HepG2 (cell line): Measurements from ENCODE around the gene DAG1. TPM values are rescaled to one million over a fixed set of nuclear protein-coding genes. Genes with fewer than 3 reads are reported as not detected.

Experiments used
- ATAC-seq: fragments of 200-7000 bp; cut with Tn5 transposase; 3 replicates; pipeline ENCODE4 v1.9.1; 2020; ENCODE audit warnings: mild to moderate bottlenecking, moderate library complexity
- BruUV-seq: library from RNA; stranded (reverse); fragments of 400-500 nt; replicated peaks from 2 replicates; lab custom pipeline; 2021; lab: Mats Ljungman, UMichigan
- CTCF ChIA-PET: fragments of 300-600 bp; formaldehyde crosslinking; extraction: SDS; loops from one replicate; lab custom pipeline; 2021; ENCODE audit warnings: low total read pairs, inconsistent platforms, low intra/inter-chr PET ratio; lab: Yijun Ruan, JAX
- POLR2A ChIA-PET: fragments of 350-600 bp; sonication (Branson Sonifier 250); formaldehyde crosslinking; loops from one replicate; lab custom pipeline; 2020; ENCODE audit warnings: antibody characterized with exemption, inconsistent platforms; lab: Yijun Ruan, JAX
- DNase-seq: peaks from one replicate; pipeline ENCODE4 v3.0.0-alpha.2; 2015; ENCODE audit warnings: low spot score
- FAIRE-seq: peaks from 3 replicates; lab custom pipeline; 2011; peaks lifted over from hg19 to GRCh38; lab: Jason Lieb, UNC
- H2AFZ ChIP-seq: one replicate; pipeline ENCODE4 v1.6.1; 2011; ENCODE audit warnings: low read length, inconsistent platforms
- H3K27ac ChIP-seq: fragments of 300-600 bp; 3 replicates; pipeline ENCODE4 v1.8.0; 2011; ENCODE audit warnings: mixed run types, mild to moderate bottlenecking, mixed read lengths, low read length, inconsistent platforms; ENCODE audit not compliant: insufficient read depth; ENCODE audit errors: extremely low read length
- H3K27me3 ChIP-seq, 2 experiments: fragments of 200-600 bp in 1 of 2; 2 replicates in 1 of 2; 3 replicates in 1 of 2; pipeline versions ENCODE4 v1.6.0 to v1.8.0; 2011; ENCODE audit warnings: low read length in 2 of 2, mild to moderate bottlenecking in 2 of 2, moderate library complexity in 2 of 2, inconsistent platforms in 1 of 2; ENCODE audit not compliant: insufficient read depth in 2 of 2, control insufficient read depth in 1 of 2
- H3K36me3 ChIP-seq, 2 experiments: fragments of 200-600 bp in 1 of 2; replicated peaks in 1 of 2; 2 replicates in 1 of 2; 3 replicates in 1 of 2; pipeline versions ENCODE4 v1.5.1 to v1.8.0; 2011; ENCODE audit warnings: low read length in 2 of 2, inconsistent platforms in 1 of 2; ENCODE audit not compliant: insufficient read depth in 2 of 2, control insufficient read depth in 1 of 2
- H3K4me1 ChIP-seq: 2 replicates; pipeline ENCODE4 v1.5.1; 2012; ENCODE audit warnings: low read length, inconsistent platforms; ENCODE audit not compliant: insufficient read depth
- H3K4me2 ChIP-seq: 2 replicates; pipeline ENCODE4 v1.6.0; 2011; ENCODE audit warnings: low read depth, low read length, inconsistent platforms
- H3K4me3 ChIP-seq, 3 experiments: fragments of 200-600 bp in 1 of 3; sonication (generic), shearing (Covaris generic) in 1 of 3; replicated peaks in 1 of 3; 2 replicates each; pipeline ENCODE4 v1.5.1; 2011 to 2016; ENCODE audit warnings: low read length in 3 of 3, inconsistent platforms in 2 of 3, low read depth in 2 of 3, mild to moderate bottlenecking in 2 of 3, control low read depth in 1 of 3, mixed read lengths in 1 of 3; ENCODE audit not compliant: insufficient read depth in 1 of 3
- H3K79me2 ChIP-seq: one replicate; pipeline ENCODE4 v1.6.1; 2011; ENCODE audit warnings: low read length, inconsistent platforms; ENCODE audit not compliant: insufficient read depth
- H3K9ac ChIP-seq: 2 replicates; pipeline ENCODE4 v1.6.0; 2011; ENCODE audit warnings: mild to moderate bottlenecking, low read depth, low read length, inconsistent platforms; ENCODE audit not compliant: insufficient read depth
- H3K9me3 ChIP-seq: 2 replicates; pipeline ENCODE4 v1.5.1; 2012; ENCODE audit warnings: mild to moderate bottlenecking, low read length
- H4K20me1 ChIP-seq: 2 replicates; pipeline ENCODE4 v1.6.0; 2011; ENCODE audit warnings: inconsistent platforms, mild to moderate bottlenecking, low read length, moderate library complexity; ENCODE audit not compliant: insufficient read depth
- ADNP ChIP-seq: sonication (generic); formaldehyde crosslinking; IDR thresholded peaks from 2 replicates; pipeline ENCODE4 v1.4.0; 2020; ENCODE audit warnings: missing genetic modification reagents
- DMAP1 ChIP-seq: IDR thresholded peaks from 2 replicates; pipeline ENCODE4 v1.6.1; 2016
- FOXA3 ChIP-seq: IDR thresholded peaks from 2 replicates; pipeline ENCODE4 v1.6.1; 2016; ENCODE audit warnings: missing genetic modification reagents, missing compliant biosample characterization
- FOXC1 ChIP-seq: sonication (generic); formaldehyde crosslinking; IDR thresholded peaks from 2 replicates; pipeline ENCODE4 v1.8.0; 2022; ENCODE audit warnings: mild to moderate bottlenecking, missing genetic modification reagents, borderline replicate concordance
- PAF1 ChIP-seq: IDR thresholded peaks from 2 replicates; pipeline ENCODE4 v1.6.1; 2016; ENCODE audit warnings: missing genetic modification reagents, missing compliant biosample characterization
- RELA ChIP-seq: sonication (generic); formaldehyde crosslinking; IDR thresholded peaks from 2 replicates; pipeline ENCODE4 v1.4.0; 2020; ENCODE audit warnings: missing genetic modification reagents
- SCMH1 ChIP-seq: sonication (generic); formaldehyde crosslinking; IDR thresholded peaks from 2 replicates; pipeline ENCODE4 v1.9.0; 2021; ENCODE audit warnings: missing genetic modification reagents, mild to moderate bottlenecking, borderline replicate concordance
- ZBTB34 ChIP-seq: sonication (generic); formaldehyde crosslinking; IDR thresholded peaks from 2 replicates; pipeline ENCODE4 v1.8.0; 2022; ENCODE audit warnings: mild to moderate bottlenecking, missing genetic modification reagents
- ZC3H13 ChIP-seq: sonication (generic); formaldehyde crosslinking; IDR thresholded peaks from 2 replicates; pipeline ENCODE4 v1.8.1; 2023; ENCODE audit warnings: mild to moderate bottlenecking, missing genetic modification reagents, moderate library complexity
- ZHX2 ChIP-seq, 2 experiments: sonication (generic) in 1 of 2; formaldehyde crosslinking in 1 of 2; IDR thresholded peaks; 2 replicates each; pipeline versions ENCODE4 v1.6.1 to v1.9.0; 2014 to 2022; ENCODE audit warnings: antibody characterized with exemption in 1 of 2, borderline replicate concordance in 1 of 2, inconsistent platforms in 1 of 2, low read depth in 1 of 2, missing genetic modification reagents in 1 of 2
- ZSCAN12 ChIP-seq: sonication (generic); formaldehyde crosslinking; IDR thresholded peaks from 2 replicates; pipeline ENCODE4 v1.9.0; 2021; ENCODE audit warnings: mild to moderate bottlenecking, missing genetic modification reagents
- WGBS: methylation state at CpG from one replicate; pipeline ENCODE4 v1.1.6; 2017; ENCODE audit warnings: low lambda C conversion rate; 5-methylcytosine and 5-hydroxymethylcytosine counted together
- in situ Hi-C: cut with HindIII; loops from 2 replicates; pipeline ENCODE4 v1.10.0; 2017; ENCODE audit warnings: low pct_unique_long_range_greater_than_20kb; ENCODE audit not compliant: extremely low pct_ligation_motif_present
- intact Hi-C: fragments of 100-400 bp; cut with micrococcal nuclease; formaldehyde crosslinking; loops from one replicate; pipeline ENCODE4 v1.10.0; 2022; ENCODE audit not compliant: unreplicated experiment
- polyA plus RNA-seq, 8 experiments: library from polyadenylated mRNA; depleted of rRNA in 3 of 8; stranded (reverse) in 7 of 8; unstranded in 1 of 8; fragments of >200 nt; fragmentation: Illumina TruSeq in 4 of 8; extraction: Trizol in 4 of 8; gene quantifications; 2 replicates each; pipeline versions ENCODE4 v1.2.1 to v1.2.3, GENCODE V29; 2011 to 2016; ENCODE audit warnings: low read depth in 4 of 8, missing spikeins in 1 of 8, mixed read lengths in 1 of 8; ENCODE audit not compliant: insufficient read depth in 1 of 8
- total RNA-seq, 5 experiments: library from RNA; depleted of rRNA; stranded (reverse); fragments of >200 nt; fragmentation: Illumina TruSeq; extraction: Trizol; gene quantifications; 2 replicates each; pipeline ENCODE4 v1.2.3, GENCODE V29; 2016; ENCODE audit warnings: low read depth in 1 of 5
- TF ChIP-seq, protein P1 (sequence below): sonication (generic); formaldehyde crosslinking; IDR thresholded peaks from 2 replicates; pipeline ENCODE4 v1.8.1; 2023; ENCODE audit warnings: missing genetic modification reagents, inconsistent platforms, borderline replicate concordance

The DAG1 gene
- total and polyA plus RNA-seq, 2 of the 13 experiments (the other 11 are each of a cell fraction or from before 2014, with no cell fraction given), result 47.3 to 50.4 TPM

DNA sequence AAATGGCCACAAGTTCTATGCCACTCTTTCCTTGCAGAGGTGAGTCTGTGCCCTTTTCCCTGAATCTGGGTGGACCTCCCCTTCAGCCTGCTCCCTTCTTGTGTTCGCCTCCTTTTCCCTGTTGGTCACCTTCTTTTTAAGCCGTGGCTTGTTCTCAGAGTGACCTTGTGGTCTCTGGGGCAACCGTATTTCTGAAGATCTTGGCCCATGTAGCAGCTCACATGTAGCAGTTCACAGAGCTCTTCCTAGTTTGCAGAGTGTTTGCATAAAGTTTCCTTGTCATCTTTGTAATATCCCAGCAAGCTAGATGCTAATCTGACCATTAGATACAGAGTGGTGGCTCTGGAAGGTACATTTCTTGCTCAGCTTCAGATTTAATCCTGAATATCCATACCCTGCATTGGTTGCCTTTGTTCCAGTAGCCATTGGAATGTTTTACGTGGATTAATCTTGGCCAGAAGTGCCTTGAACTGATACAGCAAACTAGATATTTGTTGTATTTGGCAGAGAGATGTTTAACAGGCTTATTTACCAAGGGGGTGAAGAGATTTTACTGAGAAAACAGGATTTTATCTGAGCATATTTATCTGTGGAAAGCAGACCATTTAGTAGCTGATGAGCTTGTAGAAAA is 43.5 kb downstream of the DAG1 start:
- H3K27ac ChIP-seq, result no peak overlapping the region
- BruUV-seq, result no TSS peak
- in situ Hi-C loops (no loop called here), intact Hi-C loops (no loop called here)
- H3K4me3 ChIP-seq, result no peak overlapping the region
- H3K9me3 ChIP-seq, result no peaks in the 10 kb centered on the region
- no peak overlapping the region for H2AFZ ChIP-seq
- no peak overlapping the region for H3K4me2 ChIP-seq
- peaks cover 17 to 46% of the 10 kb centered on the region in 2 experiments; a peak in 4 of 5 replicates for H3K36me3 ChIP-seq
- no peaks in the 10 kb centered on the region for H3K27me3 ChIP-seq
- POLR2A ChIA-PET, result interaction anchor here (1.1 to 1.4 kb wide), 2 partner anchors 10 to 13 kb away, joined by 3 to 4 read pairs; no protein-coding TSS in a partner anchor
- DNase-seq, result no peak
- no peak for ATAC-seq
- H4K20me1 ChIP-seq, result no peaks in the 10 kb centered on the region; the same call in none of the 2 replicates
- CTCF ChIA-PET, result no interaction called here
- no peak for FAIRE-seq
- peaks cover 11% of the 10 kb centered on the region for H3K4me1 ChIP-seq
- 100% methylated on average over 4 of the region's 4 CpGs for WGBS
- TF ChIP-seq SCMH1 (no peak), ZC3H13 (CRISPR knock-in tag) (no peak), FOXC1 (CRISPR knock-in tag) (no peak), ZBTB34 (CRISPR knock-in tag) (no peak), ADNP (CRISPR knock-in tag) (no peak), DMAP1 (CRISPR knock-in tag) (no peak), ZHX2 (IDR thresholded peaks at IDR 0.05; ENCODE audit: low read depth) (no peak), ZHX2 (CRISPR knock-in tag; IDR thresholded peaks at IDR 0.05; ENCODE audit: borderline replicate concordance) (no peak), RELA (CRISPR knock-in tag) (no peak), FOXA3 (CRISPR knock-in tag) (no peak), ZSCAN12 (no peak), PAF1 (CRISPR knock-in tag) (no peak)
- TF ChIP-seq, protein P1, sequence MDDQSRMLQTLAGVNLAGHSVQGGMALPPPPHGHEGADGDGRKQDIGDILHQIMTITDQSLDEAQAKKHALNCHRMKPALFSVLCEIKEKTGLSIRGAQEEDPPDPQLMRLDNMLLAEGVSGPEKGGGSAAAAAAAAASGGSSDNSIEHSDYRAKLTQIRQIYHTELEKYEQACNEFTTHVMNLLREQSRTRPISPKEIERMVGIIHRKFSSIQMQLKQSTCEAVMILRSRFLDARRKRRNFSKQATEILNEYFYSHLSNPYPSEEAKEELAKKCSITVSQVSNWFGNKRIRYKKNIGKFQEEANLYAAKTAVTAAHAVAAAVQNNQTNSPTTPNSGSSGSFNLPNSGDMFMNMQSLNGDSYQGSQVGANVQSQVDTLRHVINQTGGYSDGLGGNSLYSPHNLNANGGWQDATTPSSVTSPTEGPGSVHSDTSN (CRISPR knock-in tag), result no peak
- peaks cover 5% of the 10 kb centered on the region for H3K79me2 ChIP-seq
- H3K9ac ChIP-seq, result no peak overlapping the region
